Suprapubic skin (tissue), 4 donors: Measurements from ENCODE around the gene RUNX3. TPM values are rescaled to one million over a fixed set of nuclear protein-coding genes. Genes with fewer than 3 reads are reported as not detected.

ENCODE experiments used
- DNase-seq, 2 donors: peaks; one replicate each; pipeline ENCODE4 v3.0.0-alpha.2; 2019; ENCODE audit warnings: low spot score in 2 of 2
- H3K27ac ChIP-seq: fragments of 200-600 bp; sonication (generic); one replicate; pipeline ENCODE4 v1.5.1; 2019
- H3K27me3 ChIP-seq: fragments of 200-600 bp; sonication (generic); one replicate; pipeline ENCODE4 v1.5.1; 2019
- H3K36me3 ChIP-seq: fragments of 200-600 bp; sonication (generic); one replicate; pipeline ENCODE4 v1.5.1; 2019
- H3K4me1 ChIP-seq: fragments of 200-600 bp; sonication (generic); one replicate; pipeline ENCODE4 v1.5.1; 2019
- H3K4me3 ChIP-seq: fragments of 200-600 bp; sonication (generic); one replicate; pipeline ENCODE4 v1.5.1; 2019; ENCODE audit warnings: mild to moderate bottlenecking
- H3K9me3 ChIP-seq: fragments of 200-600 bp; sonication (generic); one replicate; pipeline ENCODE4 v1.5.1; 2019
- EP300 ChIP-seq: sonication (generic); formaldehyde crosslinking; IDR thresholded peaks from one replicate; pipeline ENCODE4 v1.6.1; 2017; ENCODE audit warnings: antibody characterized with exemption
- POLR2A ChIP-seq, 2 donors: fragments of 450-650 bp; IDR thresholded peaks; one replicate each; pipeline ENCODE4 v1.6.1; 2017; ENCODE audit warnings: antibody characterized with exemption in 2 of 2, mild to moderate bottlenecking in 2 of 2, moderate library complexity in 2 of 2
- POLR2AphosphoS5 ChIP-seq, 3 donors: sonication (generic); formaldehyde crosslinking; IDR thresholded peaks; one replicate each; pipeline ENCODE4 v1.6.1; 2017; ENCODE audit warnings: antibody characterized with exemption in 3 of 3
- WGBS: methylation state at CpG from one replicate; pipeline ENCODE4 v1.1.5; 2018; 5-methylcytosine and 5-hydroxymethylcytosine counted together
- total RNA-seq, 4 donors: library from RNA; depleted of rRNA; stranded (reverse); fragments of >200 nt; gene quantifications; one replicate each; pipeline ENCODE4 v1.1.0, GENCODE V29; 2016
- TF ChIP-seq, protein P1 (sequence below), 2 donors: fragments of 200-600 bp in 1 of 2; fragments of 450-650 bp in 1 of 2; sonication (generic) in 1 of 2; IDR thresholded peaks; one replicate each; pipeline ENCODE4 v1.5.1; 2016 to 2019; ENCODE audit warnings: antibody characterized with exemption in 2 of 2, mild to moderate bottlenecking in 1 of 2, moderate library complexity in 1 of 2

RUNX3 gene
- total RNA-seq, 4 donors from 2014 or later = 7.9 to 18.7 (median 13.8) TPM

DNA sequence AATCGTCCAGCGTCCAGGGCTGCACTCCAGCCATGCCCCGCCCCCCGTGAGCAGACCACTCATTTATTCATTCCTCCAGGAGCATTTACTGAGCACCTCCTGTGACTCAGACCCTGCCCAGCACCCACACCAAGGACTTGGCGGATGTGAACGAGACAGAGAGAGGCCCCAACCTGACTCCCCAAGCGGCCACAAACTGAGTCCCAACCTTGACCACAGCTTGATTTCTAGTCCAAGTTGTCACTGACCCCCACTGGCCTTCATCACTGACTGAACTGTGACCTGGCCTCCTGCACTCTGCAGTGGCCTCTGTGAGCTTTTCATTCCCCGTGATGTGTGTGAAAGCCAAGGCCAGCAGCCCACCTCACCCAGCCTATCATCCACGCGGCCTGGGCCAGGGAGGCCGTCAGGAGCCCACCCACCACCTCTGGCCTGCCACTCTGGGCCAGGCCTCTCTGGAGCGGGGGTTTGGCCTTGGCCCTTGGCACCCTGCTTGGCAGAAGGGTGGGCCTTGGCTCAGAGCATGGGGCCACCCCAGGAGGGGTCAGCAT is 19.3 kb upstream of the RUNX3 start:
- H3K4me3 ChIP-seq = no peak overlapping the region
- H3K4me1 ChIP-seq = no peaks in the 10 kb centered on the region
- H3K9me3 ChIP-seq = no peaks in the 10 kb centered on the region
- 62% methylated on average over 7 of the region's 12 CpGs for WGBS
- TF ChIP-seq, protein P1, sequence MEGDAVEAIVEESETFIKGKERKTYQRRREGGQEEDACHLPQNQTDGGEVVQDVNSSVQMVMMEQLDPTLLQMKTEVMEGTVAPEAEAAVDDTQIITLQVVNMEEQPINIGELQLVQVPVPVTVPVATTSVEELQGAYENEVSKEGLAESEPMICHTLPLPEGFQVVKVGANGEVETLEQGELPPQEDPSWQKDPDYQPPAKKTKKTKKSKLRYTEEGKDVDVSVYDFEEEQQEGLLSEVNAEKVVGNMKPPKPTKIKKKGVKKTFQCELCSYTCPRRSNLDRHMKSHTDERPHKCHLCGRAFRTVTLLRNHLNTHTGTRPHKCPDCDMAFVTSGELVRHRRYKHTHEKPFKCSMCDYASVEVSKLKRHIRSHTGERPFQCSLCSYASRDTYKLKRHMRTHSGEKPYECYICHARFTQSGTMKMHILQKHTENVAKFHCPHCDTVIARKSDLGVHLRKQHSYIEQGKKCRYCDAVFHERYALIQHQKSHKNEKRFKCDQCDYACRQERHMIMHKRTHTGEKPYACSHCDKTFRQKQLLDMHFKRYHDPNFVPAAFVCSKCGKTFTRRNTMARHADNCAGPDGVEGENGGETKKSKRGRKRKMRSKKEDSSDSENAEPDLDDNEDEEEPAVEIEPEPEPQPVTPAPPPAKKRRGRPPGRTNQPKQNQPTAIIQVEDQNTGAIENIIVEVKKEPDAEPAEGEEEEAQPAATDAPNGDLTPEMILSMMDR (IDR thresholded peaks at IDR 0.05) = no peak
- TF ChIP-seq POLR2AphosphoS5 (IDR thresholded peaks at IDR 0.05) = no peak
- TF ChIP-seq EP300 = no peak
- TF ChIP-seq POLR2A (IDR thresholded peaks at IDR 0.05) = no peak
- DNase-seq = no peak
- no peaks in the 10 kb centered on the region for H3K36me3 ChIP-seq
- H3K27ac ChIP-seq = no peak overlapping the region
- H3K27me3 ChIP-seq = no peaks in the 10 kb centered on the region

GRCh38 chr1:24948079-24948827 is 18.2 kb upstream of the RUNX3 start:
- H3K27ac ChIP-seq = no peak overlapping the region
- no peaks in the 10 kb centered on the region for H3K4me1 ChIP-seq
- TF ChIP-seq EP300 (no peak), POLR2A (IDR thresholded peaks at IDR 0.05) (no peak), POLR2AphosphoS5 (IDR thresholded peaks at IDR 0.05) (no peak)
- TF ChIP-seq, protein P1 (IDR thresholded peaks at IDR 0.05) = no peak
- DNase-seq = no peak
- 89% methylated on average over 6 of the region's 9 CpGs for WGBS
- H3K27me3 ChIP-seq = no peaks in the 10 kb centered on the region
- H3K9me3 ChIP-seq = no peaks in the 10 kb centered on the region
- no peak overlapping the region for H3K4me3 ChIP-seq
- no peaks in the 10 kb centered on the region for H3K36me3 ChIP-seq

GRCh38 chr1:24946861-24947658 is 17.0 kb upstream of the RUNX3 start:
- no peaks in the 10 kb centered on the region for H3K9me3 ChIP-seq
- no peak overlapping the region for H3K27ac ChIP-seq
- 93% methylated on average over 10 of the region's 13 CpGs for WGBS
- DNase-seq = no peak
- no peak overlapping the region for H3K4me3 ChIP-seq
- peaks cover 6% of the 10 kb centered on the region for H3K27me3 ChIP-seq
- H3K36me3 ChIP-seq = no peaks in the 10 kb centered on the region
- TF ChIP-seq EP300 (no peak), POLR2AphosphoS5 (IDR thresholded peaks at IDR 0.05) (no peak), POLR2A (IDR thresholded peaks at IDR 0.05) (no peak)
- TF ChIP-seq, protein P1 (IDR thresholded peaks at IDR 0.05) = no peak
- no peaks in the 10 kb centered on the region for H3K4me1 ChIP-seq

- 81% methylated on average over 10 of the region's 10 CpGs for WGBS
- H3K4me3 ChIP-seq = no peak overlapping the region
- no peak for DNase-seq
- H3K4me1 ChIP-seq = no peaks in the 10 kb centered on the region
- no peaks in the 10 kb centered on the region for H3K36me3 ChIP-seq
- TF ChIP-seq POLR2A (IDR thresholded peaks at IDR 0.05) (no peak), EP300 (no peak), POLR2AphosphoS5 (IDR thresholded peaks at IDR 0.05) (no peak)
- TF ChIP-seq, protein P1 (IDR thresholded peaks at IDR 0.05) = no peak
- H3K27me3 ChIP-seq = peaks cover 6% of the 10 kb centered on the region
- no peak overlapping the region for H3K27ac ChIP-seq
- no peaks in the 10 kb centered on the region for H3K9me3 ChIP-seq
These were observed 15.6 kb upstream of the RUNX3 start for GRCh38 chr1:24945354-24946326.
